Stimulated activated CD8-positive, alpha-beta memory T cell treated with anti-CD3 and anti-CD28 coated beads, Interleukin-2, amount 100 ng/mL, for 48 hours (primary cell): ENCODE measurements around the gene HHIPL1.
"Not testable (repeated sequence)": the region's sequence is repeated elsewhere in the genome, so short reads cannot be mapped to it uniquely, and the experiment has no call there.

ENCODE experiments used
- DNase-seq, 2 donors: peaks; one replicate each; pipeline ENCODE4 v3.0.0-alpha.2; 2020; ENCODE audit warnings: low read depth in 2 of 2

Gene HHIPL1

GRCh38 chr14:99660006-99660566 is 15.2 kb downstream of the HHIPL1 start:
- no peak for DNase-seq

GRCh38 chr14:99660794-99661193 is 15.9 kb downstream of the HHIPL1 start:
- no peak for DNase-seq

GRCh38 chr14:99661206-99661605 is 16.3 kb downstream of the HHIPL1 start:
- DNase-seq, result not testable (repeated sequence)

- no peak for DNase-seq
These were observed 17.9 kb downstream of the HHIPL1 start for GRCh38 chr14:99662846-99663245.

GRCh38 chr14:99663386-99664057 is 18.6 kb downstream of the HHIPL1 start:
- no peak for DNase-seq

GRCh38 chr14:99664058-99664936 is 19.4 kb downstream of the HHIPL1 start:
- DNase-seq, result no peak

GRCh38 chr14:99664937-99665273 is 20.0 kb downstream of the HHIPL1 start:
- DNase-seq, result no peak

GRCh38 chr14:99666533-99666932 is 21.6 kb downstream of the HHIPL1 start:
- no peak for DNase-seq

- DNase-seq, result no peak
These were observed 22.1 kb downstream of the HHIPL1 start for GRCh38 chr14:99667045-99667444.

GRCh38 chr14:99667821-99668220 is 22.9 kb downstream of the HHIPL1 start:
- no peak for DNase-seq

- no peak for DNase-seq
These were observed 23.7 kb downstream of the HHIPL1 start for GRCh38 chr14:99668307-99669295.

- no peak for DNase-seq
These were observed 25.7 kb downstream of the HHIPL1 start for GRCh38 chr14:99670361-99671234.

- no peak for DNase-seq
These were observed 26.6 kb downstream of the HHIPL1 start for GRCh38 chr14:99671235-99672224.

GRCh38 chr14:99672506-99673304 is 27.8 kb downstream of the HHIPL1 start:
- DNase-seq, result no peak

GRCh38 chr14:99673305-99674063 is 28.6 kb downstream of the HHIPL1 start:
- DNase-seq, result no peak

GRCh38 chr14:99674064-99674650 is 29.2 kb downstream of the HHIPL1 start:
- DNase-seq, result no peak

- no peak for DNase-seq
These were observed 29.9 kb downstream of the HHIPL1 start for GRCh38 chr14:99674776-99675381.
